Right renal cortex interstitium (tissue), 3 donors: ENCODE data around the gene VAV2. TPM values are rescaled to one million over a fixed set of nuclear protein-coding genes. Genes with fewer than 3 reads are reported as not detected.
"Not testable (repeated sequence)": the region's sequence is repeated elsewhere in the genome, so short reads cannot be mapped to it uniquely, and the experiment has no call there.

Experiments used
- DNase-seq, 3 donors: peaks; one replicate each; pipeline ENCODE4 v3.0.0-alpha.2; 2013; ENCODE audit warnings: low read depth in 3 of 3, low spot score in 2 of 3
- polyA plus RNA-seq, 3 donors: library from polyadenylated mRNA; unstranded; fragments of 120-200 nt; gene quantifications; one replicate each; pipeline ENCODE4 v1.2.1, GENCODE V29; 2013; ENCODE audit not compliant: insufficient read length in 3 of 3

VAV2 gene
- polyA plus RNA-seq, 3 donors, result 34.2 to 34.8 (median 34.8) TPM

- no peak for DNase-seq
Observed at GRCh38 chr9:133971981-133972941, 19.9 kb downstream of the VAV2 start.

GRCh38 chr9:133971121-133971951 lies 20.8 kb downstream of the VAV2 start:
- DNase-seq, result no peak

GRCh38 chr9:133970581-133971058 lies 21.5 kb downstream of the VAV2 start:
- DNase-seq, result no peak

- no peak for DNase-seq
Observed at GRCh38 chr9:133969681-133970580, 22.2 kb downstream of the VAV2 start.

- no peak for DNase-seq
Observed at GRCh38 chr9:133968966-133969617, 23.0 kb downstream of the VAV2 start.

- DNase-seq, result no peak
Observed at GRCh38 chr9:133968428-133968827, 23.7 kb downstream of the VAV2 start.

GRCh38 chr9:133967024-133967741 lies 24.9 kb downstream of the VAV2 start:
- no peak for DNase-seq

- DNase-seq, result no peak
Observed at GRCh38 chr9:133964463-133964862, 27.7 kb downstream of the VAV2 start.

GRCh38 chr9:133963166-133963565 lies 29.0 kb downstream of the VAV2 start:
- no peak for DNase-seq

GRCh38 chr9:133962341-133962740 lies 29.8 kb downstream of the VAV2 start:
- no peak for DNase-seq

GRCh38 chr9:133961226-133962165 lies 30.6 kb downstream of the VAV2 start:
- DNase-seq, result no peak

GRCh38 chr9:133960568-133961129 lies 31.5 kb downstream of the VAV2 start:
- no peak for DNase-seq

GRCh38 chr9:133959966-133960567 lies 32.1 kb downstream of the VAV2 start:
- no peak for DNase-seq

- DNase-seq, result no peak
Observed at GRCh38 chr9:133959171-133959570, 33.0 kb downstream of the VAV2 start.

- no peak for DNase-seq
Observed at GRCh38 chr9:133958756-133959155, 33.4 kb downstream of the VAV2 start.

- not testable (repeated sequence) for DNase-seq
Observed at GRCh38 chr9:133957772-133958171, 34.4 kb downstream of the VAV2 start.

GRCh38 chr9:133957328-133957727 lies 34.8 kb downstream of the VAV2 start:
- no peak for DNase-seq
